KG1 (cell line): Measurements from ENCODE around the gene PABPC1L.

Experiments used
- DNase-seq: peaks from one replicate; lab custom pipeline; 2025; lab: John Stamatoyannopoulos, UW

The PABPC1L gene

DNA sequence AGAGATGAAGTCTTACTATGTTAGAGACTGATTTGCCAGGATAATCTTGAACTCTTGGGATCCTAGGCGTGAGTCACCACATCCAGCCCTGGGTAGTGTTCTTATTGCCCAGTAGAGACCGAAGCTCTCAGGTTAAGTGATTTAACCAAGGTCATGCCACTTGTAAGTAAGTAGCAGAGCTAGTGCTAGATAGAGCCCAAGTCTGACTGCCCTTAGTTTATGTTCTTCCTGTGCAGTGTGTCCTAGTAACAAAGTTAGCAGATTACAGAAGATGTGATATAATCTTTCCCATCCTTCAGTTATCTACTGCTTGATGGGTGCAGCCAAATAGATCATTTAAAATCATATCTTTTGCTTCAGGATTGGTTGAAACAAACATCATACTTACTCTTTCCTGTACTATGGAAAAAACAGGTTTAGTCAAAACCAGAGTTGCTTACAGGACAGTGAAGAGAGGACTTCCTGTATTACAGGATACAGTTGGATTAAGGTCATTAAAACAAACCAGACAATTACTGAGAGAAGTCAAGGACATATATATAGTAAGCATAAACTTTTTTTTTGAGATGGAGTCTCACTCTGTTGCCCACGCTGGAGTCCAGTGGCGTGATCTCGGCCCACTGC, 9.5 kb upstream of the PABPC1L start:
- no peak for DNase-seq

DNA sequence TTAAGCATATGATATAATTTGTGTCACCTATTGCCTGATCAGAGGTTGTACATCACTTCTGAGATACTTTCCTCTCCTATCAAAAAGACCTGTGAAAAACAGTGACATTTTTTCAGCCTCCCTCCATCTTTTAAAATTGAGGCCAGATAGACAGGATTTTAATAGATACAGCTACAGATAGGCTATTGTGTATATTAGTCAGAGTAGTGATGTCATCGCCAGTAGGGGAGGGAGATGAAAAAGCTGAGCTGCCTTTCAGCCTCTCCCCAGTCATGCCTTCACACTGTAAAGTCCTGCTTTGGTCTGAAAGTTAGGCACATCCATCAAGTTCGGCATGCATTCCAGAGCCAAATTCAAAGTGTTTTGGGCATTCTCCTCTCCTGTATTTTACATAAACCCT, 7.9 kb upstream of the PABPC1L start:
- no peak for DNase-seq

DNA sequence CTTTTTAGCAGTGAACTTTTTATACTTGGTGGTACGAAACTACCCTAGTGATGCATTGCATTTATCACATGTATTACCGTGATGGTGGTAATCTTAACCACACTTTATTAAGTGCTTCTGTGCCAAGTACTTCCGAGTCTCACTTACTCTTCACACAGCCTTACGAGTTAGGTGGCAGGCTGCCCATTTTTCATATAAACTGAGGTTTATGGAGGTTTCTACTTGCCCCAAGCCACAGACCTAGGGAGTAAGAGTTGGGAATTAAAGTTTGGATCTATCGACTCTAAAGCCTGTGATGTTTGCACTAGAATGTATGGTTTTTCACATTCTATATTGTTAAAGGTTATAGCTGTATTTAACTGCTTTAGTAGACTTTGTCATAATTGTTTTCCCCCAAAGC, 5.5 kb upstream of the PABPC1L start:
- no peak for DNase-seq

DNA sequence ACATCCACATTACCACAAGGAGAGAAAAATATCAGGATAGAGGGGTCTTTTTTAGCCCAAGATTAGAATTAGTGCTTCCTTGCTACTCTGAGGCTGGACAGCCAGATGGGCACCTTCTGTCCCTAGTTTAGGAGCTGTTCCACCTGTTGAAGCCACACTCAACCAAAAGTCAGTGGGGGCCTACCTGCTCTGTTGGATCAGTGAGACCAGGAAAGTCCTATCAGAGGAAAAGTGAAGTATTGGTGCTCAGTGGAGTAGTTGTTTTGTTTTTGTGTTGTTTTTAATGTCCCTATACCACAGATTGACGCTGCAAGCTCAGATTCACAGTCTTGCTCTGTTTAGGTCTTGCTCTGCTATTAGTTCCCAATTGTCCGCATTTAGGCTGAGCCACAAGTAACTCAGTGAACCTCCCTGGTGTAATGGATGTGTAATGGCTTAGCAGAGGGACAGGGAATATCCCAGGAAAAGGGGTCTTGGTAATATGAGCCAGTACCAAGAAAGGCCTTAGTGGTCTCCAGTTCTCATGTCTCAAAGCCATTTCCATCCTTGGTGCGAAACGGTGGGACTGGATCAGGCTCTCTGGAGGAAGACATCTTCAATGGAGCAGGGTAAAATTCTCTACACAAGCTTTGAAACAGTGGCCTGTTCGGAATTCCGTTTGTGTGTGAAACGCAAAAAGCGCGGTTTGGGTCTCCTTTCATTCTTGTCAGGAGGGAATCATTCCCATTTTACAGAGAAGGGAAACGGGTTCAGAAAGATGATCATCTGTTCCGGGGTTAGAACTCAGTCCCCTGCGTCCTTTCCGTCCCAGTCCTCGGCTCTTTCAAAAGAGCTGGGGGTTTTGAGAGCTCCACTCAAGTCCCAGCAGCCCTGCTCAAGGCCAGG, 631 bp upstream of the PABPC1L start:
- DNase-seq: peak; percentile 64

DNA sequence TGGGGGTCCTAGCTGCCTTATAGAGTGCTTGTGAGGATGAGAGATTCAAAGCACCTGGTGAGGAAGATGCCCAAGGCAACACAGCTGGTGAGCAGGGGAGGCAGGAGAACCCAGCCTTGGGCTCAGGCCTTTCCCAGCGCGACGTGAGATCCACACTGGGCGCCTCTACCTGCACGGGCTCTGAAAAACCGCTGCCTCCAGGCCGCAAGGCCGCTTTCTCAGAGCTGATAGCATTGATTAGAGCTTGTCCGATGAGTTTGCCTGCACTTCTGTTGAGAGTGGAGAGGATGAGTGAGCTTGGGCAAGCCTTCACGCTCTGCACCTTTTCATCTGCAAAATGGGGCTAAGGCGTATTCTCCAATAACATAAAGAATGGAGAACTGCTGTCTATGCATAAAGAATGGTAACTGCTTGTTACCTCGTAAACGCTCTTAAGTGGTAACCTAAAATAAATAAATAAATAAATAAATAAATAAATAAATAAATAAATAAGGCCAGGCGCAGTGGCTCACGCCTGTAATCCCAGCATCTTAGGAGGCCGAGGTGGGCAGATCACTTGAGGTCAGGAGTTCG, 916 bp downstream of the PABPC1L start:
- no peak for DNase-seq

DNA sequence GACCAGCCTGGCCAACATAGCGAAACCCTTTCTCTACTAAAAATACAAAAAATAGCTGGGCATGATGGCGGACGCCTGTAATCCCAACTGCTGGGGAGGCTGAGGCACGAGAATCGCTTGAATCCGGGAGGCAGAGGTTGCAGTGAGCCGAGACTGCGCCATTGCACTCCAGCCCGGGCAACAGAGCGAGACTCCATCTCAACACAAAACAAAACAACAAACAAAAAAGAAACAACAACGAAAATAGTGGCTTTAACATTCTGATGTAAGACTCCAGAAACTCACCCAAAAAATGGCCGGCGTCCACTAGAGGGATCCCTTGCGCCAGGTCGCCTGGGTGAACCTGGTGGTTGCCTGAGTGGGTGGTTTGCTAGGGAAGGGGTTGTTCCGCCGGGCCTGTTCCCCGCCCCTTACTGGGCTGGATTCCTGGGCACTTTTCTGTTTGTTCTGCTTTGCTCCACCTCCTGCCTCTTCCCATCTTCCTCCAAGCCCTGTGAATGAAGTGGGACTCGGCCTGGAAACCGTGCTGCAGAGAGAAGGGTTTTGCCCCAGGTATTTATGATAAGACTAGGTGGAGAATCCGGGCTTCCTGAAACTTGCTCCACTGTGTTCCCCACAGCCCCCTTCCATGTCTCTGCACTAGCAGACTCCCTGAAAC, 1.5 kb downstream of the PABPC1L start:
- DNase-seq: no peak

DNA sequence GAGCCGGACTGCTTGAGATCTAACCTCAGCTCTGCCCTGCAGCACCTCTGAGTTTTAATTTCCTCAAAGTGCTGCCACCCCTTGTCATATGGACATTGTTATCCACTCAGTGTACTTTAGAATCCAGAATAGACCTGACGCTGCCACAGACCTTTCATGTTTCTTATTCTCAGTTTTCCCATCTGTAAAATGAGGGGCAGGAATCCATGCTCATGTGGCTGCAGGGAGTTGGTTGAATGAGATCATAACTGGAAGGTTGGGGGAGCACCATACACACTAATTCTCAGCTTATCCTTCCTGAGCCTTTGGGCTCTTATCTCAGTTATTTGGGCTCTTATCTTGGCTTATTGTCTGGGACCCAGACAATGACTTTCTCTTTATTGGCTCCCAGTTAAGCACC, 2.3 kb downstream of the PABPC1L start:
- DNase-seq: no peak

DNA sequence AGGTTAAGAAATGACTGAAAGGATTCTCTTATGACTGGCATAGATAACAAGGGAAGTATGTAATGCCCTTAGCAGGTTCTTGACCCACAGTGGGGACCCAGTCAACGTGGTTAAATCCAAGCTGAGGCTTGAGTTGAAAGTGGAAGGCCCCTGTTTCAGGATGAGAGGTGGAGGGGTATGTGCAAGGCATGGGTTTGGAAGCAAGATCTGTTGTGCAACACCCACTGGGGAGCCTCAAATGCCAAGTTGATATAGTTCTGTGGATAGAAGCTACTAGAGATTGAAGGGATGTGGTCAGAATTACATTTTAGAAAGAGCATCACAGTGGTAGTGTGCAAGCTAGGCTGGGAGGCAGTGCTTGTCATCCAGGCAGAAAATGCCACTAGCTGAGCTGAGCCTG, 5.1 kb downstream of the PABPC1L start:
- no peak for DNase-seq

DNA sequence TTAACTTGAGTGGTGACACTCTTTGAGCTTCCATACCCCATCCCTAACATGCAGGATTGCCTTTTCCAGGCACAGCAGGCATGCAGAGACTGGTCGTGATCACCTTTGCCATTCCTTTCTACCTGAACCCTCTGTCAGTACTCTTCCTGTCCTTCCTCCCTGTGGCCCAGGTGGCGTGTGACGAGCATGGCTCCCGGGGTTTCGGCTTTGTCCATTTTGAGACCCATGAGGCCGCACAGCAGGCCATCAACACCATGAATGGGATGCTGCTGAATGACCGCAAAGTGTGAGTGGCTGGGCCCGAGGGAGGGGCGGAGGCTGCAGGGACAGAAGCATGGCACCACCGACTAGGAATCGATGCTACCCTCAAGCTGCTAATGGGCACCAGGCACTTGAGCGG, 6.7 kb downstream of the PABPC1L start:
- DNase-seq: no peak

DNA sequence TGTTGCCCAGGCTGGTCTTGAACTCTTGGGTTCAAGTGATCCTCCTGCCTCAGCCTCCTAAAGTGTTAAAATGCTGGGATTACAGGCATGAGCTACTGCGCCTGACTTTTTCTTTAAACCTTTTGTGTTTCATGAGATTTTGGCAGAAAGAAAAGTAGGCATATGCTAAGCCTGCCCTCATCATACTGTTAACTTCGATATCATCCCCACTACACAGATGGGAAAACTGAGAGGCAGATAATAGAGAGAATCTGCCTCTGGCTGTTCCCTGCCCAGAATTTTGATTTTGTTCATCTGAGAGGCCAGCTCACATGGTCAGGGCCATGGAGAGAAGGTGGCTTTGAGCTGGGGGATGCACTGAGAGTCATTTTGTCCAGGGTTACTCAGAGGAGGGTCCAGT, 7.5 kb downstream of the PABPC1L start:
- DNase-seq: no peak

DNA sequence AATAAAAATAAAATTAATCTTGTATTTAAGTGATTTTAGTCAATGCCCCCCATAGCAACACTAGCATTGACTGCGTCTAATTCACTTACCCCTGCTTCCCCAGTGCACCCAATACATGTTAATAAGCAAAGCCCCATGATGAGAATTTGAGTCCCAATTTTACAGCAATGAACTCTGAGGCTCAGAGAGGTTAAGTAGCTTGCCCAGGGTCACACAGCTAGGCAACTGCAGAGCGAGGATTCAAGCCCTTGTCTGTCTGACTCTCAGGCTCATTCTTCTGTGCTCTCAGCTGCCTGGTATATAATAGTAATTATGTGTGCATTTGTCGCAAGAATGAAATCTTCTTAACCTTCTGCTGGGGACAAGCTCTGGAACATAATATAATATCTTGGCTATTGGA, 8.5 kb downstream of the PABPC1L start:
- DNase-seq: no peak

DNA sequence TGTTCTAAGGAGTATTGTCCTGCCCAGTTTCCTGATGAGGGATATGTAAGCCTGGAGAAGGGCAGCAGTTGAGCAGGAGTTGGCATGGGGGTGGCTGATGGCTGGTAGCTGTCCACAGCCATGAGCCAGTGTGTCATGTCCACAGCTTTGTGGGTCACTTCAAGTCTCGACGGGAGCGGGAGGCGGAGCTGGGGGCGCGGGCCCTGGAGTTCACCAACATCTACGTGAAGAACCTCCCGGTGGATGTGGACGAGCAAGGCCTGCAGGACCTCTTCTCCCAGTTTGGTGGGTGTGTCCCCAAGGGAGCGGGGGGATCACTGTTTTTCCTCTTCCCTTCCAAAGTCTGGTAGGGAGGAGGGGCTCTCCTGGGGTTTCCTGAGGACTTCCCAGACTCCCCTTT, 8.9 kb downstream of the PABPC1L start:
- DNase-seq: no peak

DNA sequence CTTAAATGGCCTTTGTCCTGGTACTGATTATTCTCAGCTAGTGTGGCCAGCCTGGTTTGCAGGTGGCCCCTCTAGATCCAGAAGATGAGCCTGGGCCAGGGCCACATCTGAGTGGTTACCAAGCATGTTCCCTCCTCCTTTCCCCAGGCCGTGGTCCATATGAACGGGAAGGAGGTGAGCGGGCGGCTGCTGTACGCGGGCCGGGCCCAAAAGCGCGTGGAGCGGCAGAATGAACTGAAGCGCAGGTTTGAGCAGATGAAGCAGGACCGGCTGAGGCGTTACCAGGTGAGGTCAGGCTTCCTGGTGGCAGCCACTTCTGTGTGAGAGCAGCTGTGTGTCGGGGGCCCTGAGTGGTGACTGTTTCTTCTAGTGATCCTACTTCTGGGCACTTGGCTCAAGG, 11.6 kb downstream of the PABPC1L start:
- DNase-seq: no peak

DNA sequence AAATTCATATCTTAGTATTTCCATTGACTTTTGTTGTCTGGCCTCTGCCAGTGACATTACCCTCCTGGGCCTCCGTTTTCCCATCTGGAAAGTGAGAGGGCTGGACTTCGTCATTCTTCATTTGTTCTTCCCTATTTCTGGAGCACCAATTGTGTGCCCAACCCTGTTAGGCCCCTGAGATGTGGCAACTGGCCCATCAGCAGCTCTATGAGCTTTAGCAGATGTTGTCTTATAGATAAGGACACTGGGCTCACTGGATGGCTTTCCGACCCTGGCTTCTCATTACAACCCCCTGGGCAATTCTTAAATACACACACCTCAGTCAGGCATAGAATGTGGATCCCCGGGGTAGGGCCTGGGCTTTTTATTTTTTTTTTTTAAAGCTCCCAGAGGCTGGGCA, 14.7 kb downstream of the PABPC1L start:
- DNase-seq: no peak

DNA sequence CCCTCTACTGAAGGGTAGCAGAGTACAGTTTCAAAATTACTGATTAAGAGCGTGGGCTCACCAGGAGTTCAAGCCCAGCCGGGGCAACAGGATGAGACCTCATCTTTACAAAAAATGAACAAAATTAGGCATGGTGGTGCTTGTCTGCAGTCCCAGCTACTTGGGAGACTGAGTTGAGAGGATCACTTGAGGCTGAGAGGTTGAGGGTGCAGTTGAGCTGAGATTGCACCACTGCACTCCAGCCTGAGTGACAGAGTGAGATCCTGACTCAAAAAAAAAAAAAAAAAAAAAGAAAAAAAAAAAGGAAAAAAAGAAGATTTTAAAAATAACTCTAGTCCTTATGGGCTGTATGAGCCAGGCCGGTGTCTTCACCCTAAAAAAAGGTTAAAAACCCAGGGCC, 18.7 kb downstream of the PABPC1L start:
- DNase-seq: no peak

DNA sequence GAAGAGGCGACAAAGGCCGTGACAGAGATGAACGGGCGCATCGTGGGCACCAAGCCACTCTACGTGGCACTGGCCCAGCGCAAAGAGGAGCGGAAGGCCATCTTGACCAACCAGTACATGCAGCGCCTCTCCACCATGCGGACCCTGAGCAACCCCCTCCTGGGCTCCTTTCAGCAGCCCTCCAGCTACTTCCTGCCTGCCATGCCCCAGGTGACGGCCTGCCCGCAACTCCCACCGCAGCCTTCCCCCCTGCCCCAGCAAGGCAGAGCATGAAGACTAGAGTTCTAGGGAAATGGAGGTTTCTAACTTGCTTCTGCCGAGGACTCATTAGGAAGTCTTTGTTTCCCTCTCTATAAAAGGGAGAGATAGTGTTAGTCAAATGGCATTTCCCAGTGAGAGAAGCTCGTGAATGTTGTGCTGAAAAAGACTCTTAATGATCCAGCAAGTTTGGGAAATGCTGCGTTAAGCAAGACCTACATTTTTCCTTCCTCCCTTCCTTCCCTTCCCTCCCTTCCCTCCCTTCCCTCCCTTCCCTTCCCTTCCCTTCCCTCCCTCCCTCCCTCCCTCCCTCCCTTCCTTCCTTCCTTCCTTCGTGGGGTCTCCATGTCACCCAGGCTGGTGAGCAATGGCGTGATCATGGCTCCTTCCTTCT, 20.8 kb downstream of the PABPC1L start:
- no peak for DNase-seq

DNA sequence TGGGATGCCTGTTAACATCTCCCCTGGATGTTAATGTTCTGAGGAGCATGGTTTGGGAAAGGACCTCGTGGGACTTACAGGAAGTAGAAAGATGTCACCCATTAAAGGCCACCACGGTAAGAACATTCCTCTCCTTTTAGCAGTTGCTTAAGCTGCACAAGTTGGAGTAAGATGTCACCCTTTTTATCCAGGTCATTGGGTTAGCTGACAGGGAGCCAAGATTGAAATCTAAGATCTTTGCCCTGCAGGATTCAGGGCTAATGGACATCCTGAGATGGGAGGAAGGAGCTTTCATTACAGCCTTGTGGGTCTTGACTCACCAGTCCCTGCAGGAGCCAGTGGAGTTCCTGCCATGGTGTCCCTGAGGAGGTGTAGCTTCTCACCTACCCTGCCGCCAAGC, 22.1 kb downstream of the PABPC1L start:
- DNase-seq: no peak

DNA sequence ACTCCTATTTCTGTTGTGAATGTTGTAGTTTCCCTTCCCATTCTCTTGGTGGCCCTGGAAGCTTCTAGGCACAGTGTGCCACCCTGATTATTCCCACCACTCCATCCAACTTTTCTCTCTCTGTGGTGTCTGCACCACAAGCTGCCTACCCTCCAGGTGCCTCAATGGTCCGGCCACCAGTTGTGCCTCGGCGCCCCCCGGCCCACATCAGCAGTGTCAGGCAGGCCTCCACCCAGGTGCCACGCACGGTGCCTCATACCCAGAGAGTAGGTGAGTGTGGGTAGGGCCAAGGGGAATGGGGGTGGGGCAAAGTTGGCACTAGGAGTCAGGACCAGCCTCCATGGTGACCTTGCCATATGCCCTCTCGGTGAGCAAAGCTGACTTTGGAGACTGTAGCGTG, 23.1 kb downstream of the PABPC1L start:
- DNase-seq: no peak

DNA sequence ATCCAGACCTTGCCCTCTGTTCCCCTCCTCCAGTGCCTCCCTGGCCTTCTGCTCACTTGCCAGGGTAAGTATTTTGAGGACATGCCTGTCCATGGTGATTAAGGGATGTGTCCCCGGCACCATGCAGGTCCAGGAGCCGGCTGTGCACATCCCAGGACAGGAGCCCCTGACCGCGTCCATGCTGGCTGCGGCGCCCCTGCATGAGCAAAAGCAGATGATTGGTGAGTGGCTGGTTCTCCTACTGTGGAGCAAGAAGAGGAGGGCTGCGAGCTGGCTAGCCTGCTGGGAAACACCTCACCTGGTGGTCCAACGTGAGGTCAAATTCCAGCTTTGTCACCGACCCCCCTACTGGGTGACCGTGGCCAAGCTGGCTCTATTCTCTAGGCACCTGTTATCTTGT, 26.6 kb downstream of the PABPC1L start:
- no peak for DNase-seq

DNA sequence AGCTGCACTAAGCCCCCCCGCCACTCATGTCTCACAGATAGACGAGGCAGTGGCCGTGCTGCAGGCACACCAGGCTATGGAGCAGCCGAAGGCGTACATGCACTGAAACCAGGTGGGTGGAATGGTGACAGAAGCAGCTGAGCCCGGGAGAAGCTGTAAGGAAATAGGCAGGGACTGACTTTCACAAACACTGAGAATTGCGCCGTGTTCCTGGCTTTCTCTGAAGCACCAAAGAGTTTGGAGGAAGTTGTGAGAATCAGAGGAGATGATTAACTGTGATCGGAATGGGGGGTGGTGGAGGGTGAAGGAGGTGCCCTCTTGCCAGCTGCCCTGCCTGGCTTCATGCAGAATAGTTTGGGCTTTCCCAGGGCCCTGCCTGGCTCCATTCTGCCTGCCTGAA, 28.8 kb downstream of the PABPC1L start:
- DNase-seq: no peak

DNA sequence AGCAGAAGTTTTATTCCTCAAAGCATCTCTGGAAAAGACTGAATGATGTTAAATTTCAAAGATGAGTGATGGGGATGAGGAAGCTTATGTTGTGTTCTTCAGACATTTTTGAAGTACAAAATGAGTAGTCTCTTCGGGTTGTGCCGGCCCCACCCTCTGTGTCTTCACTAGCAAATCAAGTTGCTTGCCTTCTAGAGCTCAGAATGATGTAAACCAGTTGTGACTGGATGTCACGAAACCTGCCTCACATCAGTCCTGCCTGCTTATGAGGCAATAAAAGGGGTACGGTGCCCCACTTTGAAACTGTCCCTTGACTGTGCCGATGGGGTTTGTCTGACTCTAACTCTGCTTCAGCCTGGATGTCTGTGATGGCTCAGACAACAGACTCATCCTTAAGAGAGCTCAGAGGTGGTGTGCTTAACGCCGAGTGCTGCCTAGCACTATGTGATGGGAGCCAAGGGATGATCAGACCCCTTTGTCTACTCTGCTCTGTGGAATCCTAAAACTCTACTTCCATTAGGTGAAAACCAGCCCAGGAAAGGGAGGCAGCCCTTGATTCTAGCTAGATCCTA, 31.3 kb downstream of the PABPC1L start:
- DNase-seq: no peak
